Neural crest cell (in vitro differentiated cells): ENCODE data around the gene PEAR1. TPM values are rescaled to one million over a fixed set of nuclear protein-coding genes. Genes with fewer than 3 reads are reported as not detected.

Experiments used
- DNase-seq: peaks from one replicate; pipeline ENCODE4 v3.0.0; 2021; ENCODE audit warnings: low read depth, mixed read lengths, low spot score
- H3K27ac Mint-ChIP-seq: one replicate; pipeline ENCODE4 v1.8.0; 2021; ENCODE audit warnings: mild to moderate bottlenecking, mixed read lengths; ENCODE audit not compliant: unreplicated experiment
- H3K27me3 Mint-ChIP-seq: 2 replicates; pipeline ENCODE4 v1.8.0; 2021; ENCODE audit warnings: low read depth, mild to moderate bottlenecking, mixed read lengths
- H3K36me3 Mint-ChIP-seq: 2 replicates; pipeline ENCODE4 v1.8.0; 2021; ENCODE audit warnings: low read depth, mild to moderate bottlenecking, mixed read lengths
- H3K4me1 Mint-ChIP-seq: 2 replicates; pipeline ENCODE4 v1.8.0; 2021; ENCODE audit warnings: mixed read lengths
- H3K4me3 Mint-ChIP-seq: one replicate; pipeline ENCODE4 v1.8.0; 2021; ENCODE audit warnings: mild to moderate bottlenecking, mixed read lengths
- H3K9me3 Mint-ChIP-seq: 2 replicates; pipeline ENCODE4 v1.8.0; 2021; ENCODE audit warnings: mixed read lengths
- CTCF ChIP-seq: fragments of 200-600 bp; sonication (generic); conservative IDR thresholded peaks from 2 replicates; pipeline ENCODE4 v1.5.0; 2021; ENCODE audit warnings: antibody characterized with exemption, mild to moderate bottlenecking
- total RNA-seq: library from RNA; stranded (reverse); gene quantifications from 2 replicates; pipeline ENCODE4 v1.2.1, GENCODE V29; 2021

Gene PEAR1
- total RNA-seq, 1 donor from 2014 or later: 6.8 TPM

- no peaks in the 10 kb centered on the region for H3K36me3 Mint-ChIP-seq
- peaks cover 48% of the 10 kb centered on the region for H3K27me3 Mint-ChIP-seq
- H3K4me1 Mint-ChIP-seq: peaks cover 33% of the 10 kb centered on the region
- DNase-seq: no peak
- H3K9me3 Mint-ChIP-seq: no peaks in the 10 kb centered on the region
- H3K4me3 Mint-ChIP-seq: no peak overlapping the region
- TF ChIP-seq CTCF: no peak
- H3K27ac Mint-ChIP-seq: no peak overlapping the region
These were observed 28.3 kb upstream of the PEAR1 start for GRCh38 chr1:156865258-156865657.

- peaks cover 44% of the 10 kb centered on the region for H3K27me3 Mint-ChIP-seq
- no peak overlapping the region for H3K27ac Mint-ChIP-seq
- TF ChIP-seq CTCF: no peak
- H3K36me3 Mint-ChIP-seq: no peaks in the 10 kb centered on the region
- no peak overlapping the region for H3K4me3 Mint-ChIP-seq
- H3K9me3 Mint-ChIP-seq: no peaks in the 10 kb centered on the region
- H3K4me1 Mint-ChIP-seq: peaks cover 30% of the 10 kb centered on the region
- DNase-seq: no peak
These were observed 27.7 kb upstream of the PEAR1 start for GRCh38 chr1:156865865-156866248.

- H3K27ac Mint-ChIP-seq: no peak overlapping the region
These were observed 27.1 kb upstream of the PEAR1 start for GRCh38 chr1:156866249-156866909.

GRCh38 chr1:156868341-156868740 is 25.2 kb upstream of the PEAR1 start:
- H3K27me3 Mint-ChIP-seq: peaks cover 21% of the 10 kb centered on the region
- no peak overlapping the region for H3K4me3 Mint-ChIP-seq

More at GRCh38 chr1:156866249-156866909, 27.1 kb upstream of the PEAR1 start:
- Mint-ChIP-seq H3K4me1 (peaks cover 30% of the 10 kb centered on the region), H3K27me3 (peaks cover 41% of the 10 kb centered on the region), H3K36me3 (no peaks in the 10 kb centered on the region), H3K9me3 (no peaks in the 10 kb centered on the region), H3K4me3 (no peak overlapping the region)
- no peak for DNase-seq
- TF ChIP-seq CTCF: no peak

GRCh38 chr1:156869455-156869854 is 24.1 kb upstream of the PEAR1 start:
- H3K9me3 Mint-ChIP-seq: no peaks in the 10 kb centered on the region
- no peak for TF ChIP-seq CTCF

More at GRCh38 chr1:156868341-156868740, 25.2 kb upstream of the PEAR1 start:
- H3K9me3 Mint-ChIP-seq: no peaks in the 10 kb centered on the region
- DNase-seq: no peak
- H3K4me1 Mint-ChIP-seq: peaks cover 26% of the 10 kb centered on the region
- H3K27ac Mint-ChIP-seq: no peak overlapping the region
- H3K36me3 Mint-ChIP-seq: no peaks in the 10 kb centered on the region
- TF ChIP-seq CTCF: no peak

More at GRCh38 chr1:156869455-156869854, 24.1 kb upstream of the PEAR1 start:
- H3K4me1 Mint-ChIP-seq: peaks cover 16% of the 10 kb centered on the region
- no peak overlapping the region for H3K4me3 Mint-ChIP-seq
- H3K27me3 Mint-ChIP-seq: peaks cover 10% of the 10 kb centered on the region
- no peak overlapping the region for H3K27ac Mint-ChIP-seq
- DNase-seq: no peak
- H3K36me3 Mint-ChIP-seq: no peaks in the 10 kb centered on the region
